Activated T-cell treated with anti-CD3 and anti-CD28 coated beads, Interleukin-2, amount 50 U/mL, for 72 hours (primary cell): ENCODE data around the gene SEPTIN8. TPM values are rescaled to one million over a fixed set of nuclear protein-coding genes. Genes with fewer than 3 reads are reported as not detected.
A peak's percentile ranks its signal among the peaks of the same experiment; 100 is the strongest.

Experiments
- ATAC-seq, 2 donors: fragments of 150-1000 bp; cut with Tn5 transposase; replicated peaks in 1 of 2; 2 replicates each; pipeline ENCODE4 v1.10.0; 2021; ENCODE audit warnings: moderate library complexity in 2 of 2, mild to moderate bottlenecking in 1 of 2
- DNase-seq, 2 donors: peaks; one replicate each; pipeline ENCODE4 v3.0.0; 2021 to 2022; ENCODE audit warnings: mixed read lengths in 1 of 2
- H3K27ac Mint-ChIP-seq: one replicate; pipeline ENCODE4 v1.8.0; 2022; ENCODE audit warnings: mild to moderate bottlenecking, moderate library complexity, mixed read lengths
- H3K27me3 Mint-ChIP-seq: one replicate; pipeline ENCODE4 v1.8.0; 2022; ENCODE audit warnings: low read depth, mixed read lengths
- H3K36me3 Mint-ChIP-seq, 2 donors: one replicate each; pipeline ENCODE4 v1.8.0; 2022; ENCODE audit warnings: mixed read lengths in 2 of 2, mild to moderate bottlenecking in 1 of 2; ENCODE audit not compliant: insufficient read depth in 2 of 2
- H3K4me1 Mint-ChIP-seq: one replicate; pipeline ENCODE4 v1.8.0; 2022; ENCODE audit warnings: low read depth, mixed read lengths
- H3K4me3 Mint-ChIP-seq, 2 donors: one replicate each; pipeline ENCODE4 v1.8.0; 2022; ENCODE audit warnings: mild to moderate bottlenecking in 2 of 2, mixed read lengths in 2 of 2, moderate library complexity in 2 of 2
- H3K9me3 Mint-ChIP-seq, 2 donors: one replicate each; pipeline ENCODE4 v1.8.0; 2022; ENCODE audit warnings: mixed read lengths in 2 of 2
- total RNA-seq, 2 donors: library from RNA; stranded (reverse); gene quantifications; one replicate each; pipeline ENCODE4 v1.2.3, GENCODE V29; 2022

SEPTIN8 gene
- total RNA-seq, 2 donors from 2014 or later, result 24.7 to 26.4 TPM

DNA sequence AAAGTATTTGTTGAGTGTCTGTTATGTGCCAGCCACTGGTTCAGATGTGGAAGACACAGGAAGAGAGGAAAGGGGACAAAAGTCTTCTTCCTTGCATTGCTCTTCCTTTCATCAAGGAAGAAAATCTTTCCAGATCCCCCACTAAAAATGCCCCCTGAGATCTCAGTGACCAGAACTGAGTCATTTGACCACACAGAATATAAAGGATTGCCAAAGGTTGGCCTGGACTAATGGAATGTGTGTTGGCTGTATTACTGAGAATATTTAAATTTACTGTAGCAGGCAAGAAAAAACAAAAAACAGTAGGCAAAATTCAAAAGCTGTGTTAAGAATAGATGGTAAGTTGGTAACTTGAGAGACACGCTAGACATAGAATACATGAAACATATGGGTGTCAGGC, 10.0 kb upstream of the SEPTIN8 start:
- no peak for DNase-seq
- H3K4me1 Mint-ChIP-seq, result no peaks in the 10 kb centered on the region
- no peaks in the 10 kb centered on the region for H3K9me3 Mint-ChIP-seq
- ATAC-seq, result no peak
- no peak overlapping the region for H3K4me3 Mint-ChIP-seq
- peaks cover 36% of the 10 kb centered on the region for H3K27me3 Mint-ChIP-seq
- no peak overlapping the region for H3K27ac Mint-ChIP-seq
- H3K36me3 Mint-ChIP-seq, result no peaks in the 10 kb centered on the region

- H3K27ac Mint-ChIP-seq, result no peak overlapping the region
- no peaks in the 10 kb centered on the region for H3K4me1 Mint-ChIP-seq
- peaks cover 44% of the 10 kb centered on the region for H3K27me3 Mint-ChIP-seq
Measured at GRCh38 chr5:132785864-132786263, 8.8 kb upstream of the SEPTIN8 start.

GRCh38 chr5:132785365-132785764, 8.3 kb upstream of the SEPTIN8 start:
- H3K4me1 Mint-ChIP-seq, result no peaks in the 10 kb centered on the region
- DNase-seq (no peak), ATAC-seq (no peak)
- no peaks in the 10 kb centered on the region for H3K36me3 Mint-ChIP-seq
- H3K9me3 Mint-ChIP-seq, result no peaks in the 10 kb centered on the region
- H3K4me3 Mint-ChIP-seq, result no peak overlapping the region
- H3K27ac Mint-ChIP-seq, result no peak overlapping the region
- peaks cover 45% of the 10 kb centered on the region for H3K27me3 Mint-ChIP-seq

More at GRCh38 chr5:132785864-132786263, 8.8 kb upstream of the SEPTIN8 start:
- DNase-seq, result no peak
- Mint-ChIP-seq H3K9me3 (no peaks in the 10 kb centered on the region), H3K4me3 (no peak overlapping the region), H3K36me3 (no peaks in the 10 kb centered on the region)
- ATAC-seq, result no peak

- DNase-seq (no peak), ATAC-seq (no peak)
- H3K4me1 Mint-ChIP-seq, result peaks cover 5% of the 10 kb centered on the region
- no peak overlapping the region for H3K4me3 Mint-ChIP-seq
- H3K27me3 Mint-ChIP-seq, result peaks cover 70% of the 10 kb centered on the region
- H3K27ac Mint-ChIP-seq, result no peak overlapping the region
- peaks cover 0 to 2% of the 10 kb centered on the region in 2 donors for H3K36me3 Mint-ChIP-seq
- H3K9me3 Mint-ChIP-seq, result no peaks in the 10 kb centered on the region
Measured at GRCh38 chr5:132782101-132782500, 5.1 kb upstream of the SEPTIN8 start.

DNA sequence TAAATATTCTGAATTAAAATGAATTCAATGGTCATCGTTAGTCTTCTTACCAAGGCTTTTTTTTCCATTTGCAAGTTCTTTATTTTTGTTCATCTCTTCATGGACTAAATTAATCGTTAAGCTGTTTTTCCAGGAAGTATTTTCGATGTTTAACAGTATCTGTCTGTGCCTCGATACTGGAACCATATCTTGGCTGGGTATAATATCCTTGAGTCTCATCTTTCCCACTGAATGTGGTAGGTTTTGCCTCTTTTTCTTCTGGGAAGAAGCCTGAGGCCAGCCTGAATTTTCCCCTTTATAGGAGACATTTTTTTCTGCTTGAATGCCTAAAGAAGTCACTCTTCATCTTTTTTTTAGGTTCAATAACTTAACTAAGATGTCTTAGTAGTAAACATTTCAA, 4.0 kb upstream of the SEPTIN8 start:
- H3K4me3 Mint-ChIP-seq, result no peak overlapping the region
- ATAC-seq, result no peak
- H3K27me3 Mint-ChIP-seq, result peaks cover 68% of the 10 kb centered on the region

GRCh38 chr5:132780577-132780976, 3.5 kb upstream of the SEPTIN8 start:
- no peak for DNase-seq
- no peaks in the 10 kb centered on the region for H3K9me3 Mint-ChIP-seq
- peaks cover 0 to 2% of the 10 kb centered on the region in 2 donors for H3K36me3 Mint-ChIP-seq
- H3K4me1 Mint-ChIP-seq, result peaks cover 9% of the 10 kb centered on the region
- H3K4me3 Mint-ChIP-seq, result no peak overlapping the region
- no peak overlapping the region for H3K27ac Mint-ChIP-seq
- ATAC-seq, result no peak
- H3K27me3 Mint-ChIP-seq, result peaks cover 65% of the 10 kb centered on the region

More for the DNA sequence above, 4.0 kb upstream of the SEPTIN8 start:
- Mint-ChIP-seq H3K9me3 (no peaks in the 10 kb centered on the region), H3K27ac (no peak overlapping the region), H3K36me3 (peaks cover 0 to 2% of the 10 kb centered on the region in 2 donors), H3K4me1 (peaks cover 5% of the 10 kb centered on the region)
- no peak for DNase-seq

- no peak overlapping the region for H3K4me3 Mint-ChIP-seq
- DNase-seq, result no peak
- peaks cover 0 to 2% of the 10 kb centered on the region in 2 donors for H3K36me3 Mint-ChIP-seq
- H3K27ac Mint-ChIP-seq, result no peak overlapping the region
- peaks cover 13% of the 10 kb centered on the region for H3K4me1 Mint-ChIP-seq
- no peak for ATAC-seq
- H3K27me3 Mint-ChIP-seq, result peaks cover 65% of the 10 kb centered on the region
- H3K9me3 Mint-ChIP-seq, result no peaks in the 10 kb centered on the region
Measured at GRCh38 chr5:132779961-132780360, 2.9 kb upstream of the SEPTIN8 start.

- no peaks in the 10 kb centered on the region for H3K9me3 Mint-ChIP-seq
- peak overlapping the region in 1 of 2 donors; percentile 10 for H3K4me3 Mint-ChIP-seq
- peaks cover 13% of the 10 kb centered on the region for H3K4me1 Mint-ChIP-seq
- ATAC-seq (no peak), DNase-seq (no peak)
- H3K36me3 Mint-ChIP-seq, result peaks cover 0 to 2% of the 10 kb centered on the region in 2 donors
- H3K27ac Mint-ChIP-seq, result no peak overlapping the region
- peaks cover 65% of the 10 kb centered on the region for H3K27me3 Mint-ChIP-seq
Measured at GRCh38 chr5:132778856-132779255, 1.8 kb upstream of the SEPTIN8 start.

DNA sequence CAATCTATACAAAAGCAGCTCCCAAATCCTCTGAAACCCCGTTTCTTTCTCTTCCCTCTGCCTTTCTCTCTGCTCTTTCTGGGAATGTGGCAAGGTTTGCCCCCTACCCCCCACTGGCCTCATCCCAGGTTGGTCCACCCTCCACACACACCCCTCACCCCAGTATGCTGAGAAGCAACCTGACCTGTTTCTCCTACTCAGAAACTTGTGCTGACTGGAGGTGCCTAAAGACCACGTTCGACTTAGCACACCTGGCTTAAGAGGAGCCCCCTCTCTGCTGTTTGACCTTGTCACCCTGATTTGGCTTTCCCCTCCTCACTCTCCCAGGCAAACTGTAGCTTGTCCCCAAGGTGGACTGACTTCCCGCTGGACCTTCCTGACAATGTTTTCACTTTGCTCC, 1.1 kb upstream of the SEPTIN8 start:
- no peak for ATAC-seq
- peak overlapping the region; percentile 43 to 89 for H3K4me3 Mint-ChIP-seq
- no peak overlapping the region for H3K27ac Mint-ChIP-seq
- H3K4me1 Mint-ChIP-seq, result peaks cover 13% of the 10 kb centered on the region
- peaks cover 0 to 2% of the 10 kb centered on the region in 2 donors for H3K36me3 Mint-ChIP-seq
- H3K27me3 Mint-ChIP-seq, result peaks cover 61% of the 10 kb centered on the region
- DNase-seq, result no peak
- H3K9me3 Mint-ChIP-seq, result no peaks in the 10 kb centered on the region

DNA sequence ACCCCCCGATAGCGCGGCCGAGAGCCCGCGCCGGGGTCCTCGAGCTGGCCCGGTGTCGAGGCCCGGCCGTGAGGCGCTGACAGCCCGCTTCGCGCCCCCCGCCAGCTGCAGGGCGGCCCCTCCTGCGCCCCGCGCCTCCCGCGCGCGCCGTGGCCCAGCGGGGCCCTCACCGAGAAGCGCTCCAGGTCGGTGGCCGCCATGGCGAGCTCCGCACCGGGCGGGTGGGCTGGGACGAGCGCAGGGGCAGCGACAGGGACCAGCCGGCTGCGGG, 166 bp downstream of the SEPTIN8 start:
- DNase-seq (no peak), ATAC-seq (no peak)
- H3K9me3 Mint-ChIP-seq, result no peaks in the 10 kb centered on the region
- peaks cover 52% of the 10 kb centered on the region for H3K27me3 Mint-ChIP-seq
- no peak overlapping the region for H3K4me3 Mint-ChIP-seq
- H3K4me1 Mint-ChIP-seq, result peaks cover 13% of the 10 kb centered on the region
- no peak overlapping the region for H3K27ac Mint-ChIP-seq
- peaks cover 0 to 2% of the 10 kb centered on the region in 2 donors for H3K36me3 Mint-ChIP-seq

DNA sequence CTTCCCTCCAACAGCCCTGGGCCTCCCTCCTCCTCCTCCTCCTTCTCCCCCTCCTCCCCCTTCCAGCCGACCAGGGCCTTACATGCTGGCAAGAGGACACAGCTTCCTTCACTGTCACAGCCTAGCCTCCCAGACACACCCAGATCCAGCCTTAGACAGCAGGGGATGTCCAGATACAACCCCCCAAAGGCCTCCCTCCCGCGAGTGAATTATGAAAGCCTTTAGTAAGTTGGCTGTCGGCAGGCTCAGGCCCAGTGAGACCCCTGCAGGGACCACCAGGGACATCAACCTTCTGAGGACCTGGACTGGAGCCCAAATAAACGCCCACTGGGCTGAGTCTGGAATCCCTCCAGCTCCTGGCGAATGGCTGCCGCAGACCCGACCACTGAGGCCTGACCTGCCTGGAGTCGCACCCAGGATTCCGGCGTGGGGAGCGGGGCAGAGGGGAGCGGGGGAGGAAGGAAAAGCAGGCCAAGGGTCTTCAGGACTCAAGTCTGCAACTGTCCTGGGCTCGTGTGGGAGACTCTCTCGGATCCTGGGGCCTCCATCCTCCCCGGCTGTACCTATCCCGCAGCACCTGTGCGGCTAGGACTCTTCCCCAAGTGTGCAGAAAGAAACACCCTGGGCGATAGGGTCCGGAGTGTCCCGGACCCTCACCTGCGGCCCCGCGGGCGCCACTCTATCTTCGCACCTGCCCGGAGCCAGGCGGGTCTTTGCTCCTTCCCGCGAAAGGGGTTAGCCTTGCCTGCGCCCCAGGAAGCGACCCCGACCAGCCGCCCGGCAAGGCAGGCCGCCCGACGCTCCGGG, 705 bp downstream of the SEPTIN8 start:
- H3K36me3 Mint-ChIP-seq, result peaks cover 0 to 2% of the 10 kb centered on the region in 2 donors
- H3K27ac Mint-ChIP-seq, result no peak overlapping the region
- peak overlapping the region; percentile 61 to 69 for H3K4me3 Mint-ChIP-seq
- no peaks in the 10 kb centered on the region for H3K9me3 Mint-ChIP-seq
- peaks cover 13% of the 10 kb centered on the region for H3K4me1 Mint-ChIP-seq
- DNase-seq (peak in 1 of 2 donors; percentile 4), ATAC-seq (peak in 1 of 2 donors; percentile 28)
- peaks cover 47% of the 10 kb centered on the region for H3K27me3 Mint-ChIP-seq

- no peak for ATAC-seq
- H3K27me3 Mint-ChIP-seq, result peaks cover 39% of the 10 kb centered on the region
- H3K9me3 Mint-ChIP-seq, result no peaks in the 10 kb centered on the region
- peaks cover 0 to 2% of the 10 kb centered on the region in 2 donors for H3K36me3 Mint-ChIP-seq
- H3K4me1 Mint-ChIP-seq, result peaks cover 13% of the 10 kb centered on the region
- no peak overlapping the region for H3K27ac Mint-ChIP-seq
- no peak for DNase-seq
- H3K4me3 Mint-ChIP-seq, result peak overlapping the region; percentile 18 to 58
Measured at GRCh38 chr5:132775476-132775961, 1.5 kb downstream of the SEPTIN8 start.

DNA sequence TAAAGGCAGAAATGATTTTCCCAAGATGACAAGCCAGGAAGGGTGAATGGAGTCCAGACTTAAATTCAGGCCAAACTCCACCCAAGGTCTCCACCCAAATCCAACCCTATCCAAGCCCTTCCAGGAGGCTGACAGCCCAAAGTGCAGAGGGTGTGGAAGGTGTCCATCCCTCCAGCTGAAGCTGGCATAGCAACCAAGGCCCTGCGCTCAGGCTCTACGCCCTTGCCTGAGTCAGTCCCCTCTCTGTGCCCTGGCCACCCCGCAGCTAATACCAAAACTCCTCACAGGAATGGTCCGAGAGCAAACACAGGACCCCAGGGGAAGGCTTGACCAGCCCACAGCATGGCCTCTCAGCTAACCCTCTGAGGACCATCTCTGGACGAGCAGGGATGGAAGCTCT, 2.1 kb downstream of the SEPTIN8 start:
- Mint-ChIP-seq H3K27me3 (peaks cover 33% of the 10 kb centered on the region), H3K27ac (no peak overlapping the region), H3K36me3 (peaks cover 0 to 2% of the 10 kb centered on the region in 2 donors), H3K4me1 (peaks cover 13% of the 10 kb centered on the region), H3K4me3 (no peak overlapping the region), H3K9me3 (no peaks in the 10 kb centered on the region)
- ATAC-seq (no peak), DNase-seq (no peak)

GRCh38 chr5:132774406-132774805, 2.6 kb downstream of the SEPTIN8 start:
- peaks cover 13% of the 10 kb centered on the region for H3K4me1 Mint-ChIP-seq
- ATAC-seq, result no peak

More at GRCh38 chr5:132774406-132774805, 2.6 kb downstream of the SEPTIN8 start:
- Mint-ChIP-seq H3K27me3 (peaks cover 28% of the 10 kb centered on the region), H3K4me3 (no peak overlapping the region), H3K9me3 (no peaks in the 10 kb centered on the region), H3K36me3 (peaks cover 0 to 2% of the 10 kb centered on the region in 2 donors), H3K27ac (no peak overlapping the region)
- DNase-seq, result no peak
